D341Med (cell line): ENCODE results near the gene REL.

Experiments used
- DNase-seq: peaks from one replicate; pipeline ENCODE4 v3.0.0; 2012; ENCODE audit warnings: low spot score

REL gene

DNA sequence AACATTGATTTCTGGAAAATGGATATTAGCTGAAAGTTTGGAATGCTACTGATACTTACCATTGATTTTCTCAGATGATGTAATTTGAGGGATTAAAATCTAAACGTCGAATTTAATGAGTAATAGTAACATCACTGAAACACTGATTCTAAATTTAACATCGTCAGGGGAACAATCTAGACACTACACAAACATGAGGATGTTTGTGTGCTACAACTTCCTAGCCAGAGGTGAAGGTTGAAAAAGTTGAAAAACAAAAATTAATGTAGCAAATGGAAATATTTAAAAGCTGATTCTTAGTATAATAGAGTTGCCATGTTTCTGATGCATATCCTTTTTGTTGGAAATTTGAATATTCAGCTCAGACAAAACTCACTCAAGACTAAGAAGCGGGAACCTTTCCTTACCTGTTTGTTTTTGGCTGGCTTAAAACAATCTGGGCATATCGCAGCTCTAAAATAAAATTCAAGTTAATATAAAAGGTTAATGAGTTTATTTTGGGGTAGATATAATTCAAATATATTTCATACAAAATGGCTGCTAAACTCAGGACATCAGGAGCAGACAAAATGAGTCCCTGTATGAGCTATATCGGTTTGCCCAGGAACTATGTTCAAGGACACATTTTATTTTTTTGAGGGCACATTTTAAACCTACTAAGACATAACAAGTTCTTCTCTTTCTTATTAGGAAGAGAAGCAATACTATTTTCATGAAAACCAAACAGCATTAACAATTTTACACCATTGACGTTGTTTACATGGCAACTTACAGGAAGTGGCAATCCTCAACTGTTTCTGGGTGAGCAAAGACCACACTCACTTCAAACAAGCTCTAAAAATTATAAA lies 83.5 kb downstream of the REL start:
- DNase-seq: no peak

- DNase-seq: no peak
These were observed 84.1 kb downstream of the REL start for GRCh38 chr2:60965499-60965785.

- no peak for DNase-seq
These were observed 85.4 kb downstream of the REL start for GRCh38 chr2:60966507-60967405.

DNA sequence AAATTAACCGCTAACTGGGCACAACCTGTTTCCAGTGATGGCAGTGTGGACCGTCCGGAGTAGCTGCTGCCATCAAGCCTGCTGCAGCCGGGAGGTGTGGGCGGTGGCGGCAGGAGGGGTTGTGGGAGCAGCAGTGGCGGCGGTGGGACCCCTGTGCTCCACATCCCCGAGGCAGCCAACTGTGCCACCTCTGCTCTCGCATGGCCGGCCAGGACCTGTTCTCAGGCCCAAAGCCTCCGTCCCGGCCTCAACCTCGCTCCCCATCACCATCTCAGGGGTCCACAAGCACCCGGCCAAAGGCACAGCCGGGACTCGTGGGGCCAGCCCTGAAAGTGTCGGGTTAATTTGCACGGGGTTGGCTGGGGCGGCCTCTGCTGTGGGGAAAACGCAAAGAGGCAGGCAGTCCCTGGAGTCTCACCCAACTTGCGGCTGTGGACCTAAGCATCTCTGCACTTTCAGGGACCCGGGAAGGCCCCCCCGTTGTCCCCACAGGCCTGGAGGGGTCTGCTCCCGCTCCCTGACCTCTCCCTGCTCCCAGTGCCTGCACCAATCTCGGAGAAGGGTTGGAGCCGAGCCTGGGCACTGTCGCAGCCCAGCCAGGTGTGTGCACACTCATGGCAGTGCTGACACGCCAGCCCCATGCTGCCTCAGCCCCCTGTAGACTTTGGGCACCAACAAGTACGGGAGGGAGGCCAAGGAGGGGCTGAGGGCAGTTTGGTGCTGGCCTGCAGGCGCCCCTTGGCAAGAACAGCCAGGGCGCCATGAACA lies 91.7 kb downstream of the REL start:
- no peak for DNase-seq

- DNase-seq: no peak
These were observed 92.3 kb downstream of the REL start for GRCh38 chr2:60973705-60974104.

DNA sequence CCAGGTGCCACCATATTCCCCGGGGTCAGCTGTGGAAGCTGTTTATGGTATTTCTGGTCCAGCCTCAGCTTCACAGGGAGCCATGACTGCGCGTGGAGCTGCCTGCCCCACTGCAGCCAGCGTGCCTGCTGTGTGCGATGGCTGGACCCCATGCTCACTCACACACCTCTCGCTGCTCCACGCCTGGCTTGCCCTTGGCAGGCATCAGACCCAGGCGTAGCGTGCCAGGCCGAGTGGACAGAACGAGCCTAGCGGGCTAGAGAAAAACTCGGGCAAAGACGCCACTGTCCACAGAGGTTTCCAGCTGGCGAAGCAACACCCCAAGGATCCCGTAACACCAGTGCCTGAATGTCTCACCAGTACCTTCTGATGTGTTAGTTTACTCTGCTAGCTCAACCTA lies 93.3 kb downstream of the REL start:
- no peak for DNase-seq
